HFF-Myc (cell line): ENCODE measurements around the gene CLIP1.
A peak's percentile ranks its signal among the peaks of the same experiment; 100 is the strongest.

Source experiments
- DNase-seq: peaks from one replicate; pipeline ENCODE4 v3.0.0-alpha.2; 2011; ENCODE audit warnings: low read depth; ENCODE audit errors: extremely low read depth
- H3K4me3 ChIP-seq: replicated peaks from 2 replicates; pipeline ENCODE4 v1.5.1; 2011; ENCODE audit warnings: low read depth, mild to moderate bottlenecking, control low read depth, low read length
- CTCF ChIP-seq: IDR thresholded peaks from 2 replicates; pipeline ENCODE4 v1.5.1; 2012; ENCODE audit warnings: mild to moderate bottlenecking, low read depth, low read length, control low read depth; ENCODE audit errors: missing control alignments

Gene CLIP1

GRCh38 chr12:122350141-122350848, 72.2 kb downstream of the CLIP1 start:
- TF ChIP-seq CTCF = no peak
- no peak overlapping the region for H3K4me3 ChIP-seq
- no peak for DNase-seq

- DNase-seq = no peak
- TF ChIP-seq CTCF = no peak
- H3K4me3 ChIP-seq = no peak overlapping the region
Measured at GRCh38 chr12:122349078-122349477, 73.4 kb downstream of the CLIP1 start.

- DNase-seq = no peak
- H3K4me3 ChIP-seq = no peak overlapping the region
- TF ChIP-seq CTCF = no peak
Measured at GRCh38 chr12:122348505-122348904, 74.0 kb downstream of the CLIP1 start.

- TF ChIP-seq CTCF = no peak
- no peak overlapping the region for H3K4me3 ChIP-seq
- DNase-seq = no peak
Measured at GRCh38 chr12:122346054-122346453, 76.4 kb downstream of the CLIP1 start.

GRCh38 chr12:122345042-122345441, 77.4 kb downstream of the CLIP1 start:
- DNase-seq = no peak
- no peak for TF ChIP-seq CTCF
- H3K4me3 ChIP-seq = no peak overlapping the region

GRCh38 chr12:122336015-122336946, 86.2 kb downstream of the CLIP1 start:
- H3K4me3 ChIP-seq = no peak overlapping the region
- peak; percentile 84 for TF ChIP-seq CTCF
- DNase-seq = no peak
